GM18520 (cell line): ENCODE measurements around the gene HPCAL1.
A peak's percentile ranks its signal among the peaks of the same experiment; 100 is the strongest.

ENCODE experiments used
- ATAC-seq: cut with Tn5 transposase; IDR thresholded peaks from one replicate; pipeline ENCODE4 v1.9.1; 2021; ENCODE audit not compliant: unreplicated experiment

Gene HPCAL1

GRCh38 chr2:10368491-10369231, 66.0 kb downstream of the HPCAL1 start:
- no peak for ATAC-seq

DNA sequence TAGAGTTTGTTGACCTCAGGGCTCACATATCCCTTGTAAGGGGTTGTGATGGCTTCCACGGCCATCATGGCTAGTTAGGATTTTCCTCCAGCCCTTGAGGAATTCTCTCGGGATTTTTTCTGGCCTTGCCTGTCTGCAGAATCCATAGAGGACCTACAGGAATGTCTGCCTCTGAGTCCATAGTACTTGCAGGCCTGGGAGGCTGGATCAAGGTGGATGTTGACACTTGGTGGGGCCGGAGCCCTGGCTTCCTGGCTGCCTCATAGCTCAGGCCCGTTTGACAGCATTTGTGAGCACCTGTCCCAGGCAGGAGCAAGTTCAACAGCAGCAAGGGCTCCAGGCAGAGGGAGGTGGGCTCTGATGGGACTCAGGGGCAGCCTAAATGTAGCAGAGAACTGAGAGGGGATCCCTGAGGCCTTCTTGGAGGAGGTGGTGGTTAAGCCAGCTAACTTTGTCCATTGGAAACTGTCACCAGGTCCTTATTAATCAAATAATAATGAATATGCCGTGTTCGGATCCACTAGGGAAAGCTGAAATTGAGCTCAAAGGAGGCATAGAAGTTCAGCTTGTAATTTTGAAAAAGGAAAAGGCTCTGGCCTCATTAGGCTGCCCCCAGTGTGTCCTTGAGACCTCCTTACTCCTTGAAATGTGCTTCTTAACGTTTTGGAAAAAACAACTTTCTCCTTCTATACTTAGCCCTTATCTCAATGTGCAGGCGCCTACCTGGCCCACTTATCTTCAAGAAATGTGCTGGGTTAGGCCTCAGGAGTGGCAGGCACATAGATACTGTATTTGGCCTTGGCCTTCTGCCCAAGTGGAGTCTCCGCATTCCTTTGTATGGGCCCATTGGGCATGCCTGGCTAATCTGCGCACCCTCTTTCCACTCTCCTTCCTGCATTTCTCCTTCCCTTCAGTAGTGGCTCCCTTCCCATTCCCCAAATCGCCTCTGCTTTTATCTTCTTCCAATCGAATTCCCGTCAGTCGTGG, 66.9 kb downstream of the HPCAL1 start:
- no peak for ATAC-seq

DNA sequence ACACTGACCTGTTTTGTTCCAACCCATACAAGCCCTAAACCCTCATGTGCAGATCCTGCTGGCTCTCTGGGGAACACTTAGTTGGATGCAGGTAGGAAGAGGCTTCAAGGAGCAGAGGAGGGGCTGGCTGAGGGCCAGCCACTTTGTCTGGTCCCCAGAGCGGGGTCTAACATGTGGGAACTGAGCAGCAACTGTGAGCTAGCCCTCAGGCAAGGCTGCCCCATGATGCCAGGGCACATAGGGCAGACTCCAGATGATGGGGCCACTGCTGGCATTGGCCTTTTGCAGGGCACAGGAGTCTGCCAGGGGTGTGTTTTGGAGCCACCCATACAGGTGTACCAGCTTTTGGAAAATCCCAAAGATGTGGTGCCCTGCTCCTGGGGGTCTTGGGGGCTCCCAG, 67.7 kb downstream of the HPCAL1 start:
- ATAC-seq = no peak

DNA sequence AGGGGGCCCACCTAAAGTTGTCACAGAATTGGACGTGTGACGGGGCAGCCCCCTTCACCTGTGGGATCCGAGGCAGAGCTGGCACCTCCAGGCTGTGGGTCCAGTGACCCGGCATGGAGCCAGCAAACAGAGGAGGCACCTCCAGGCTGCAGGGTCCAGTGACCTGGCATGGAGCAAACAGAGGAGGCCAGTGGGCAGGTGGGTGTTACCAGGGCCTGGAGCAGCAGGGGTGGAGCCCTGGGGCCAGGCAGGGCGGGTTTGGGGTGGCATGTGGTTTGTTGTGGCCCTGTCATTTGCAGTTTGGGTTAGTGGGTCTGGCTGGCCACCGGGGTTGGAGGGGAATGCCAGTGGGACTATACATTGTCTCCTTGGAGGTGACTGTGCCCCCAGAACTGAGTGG, 68.2 kb downstream of the HPCAL1 start:
- ATAC-seq = no peak

DNA sequence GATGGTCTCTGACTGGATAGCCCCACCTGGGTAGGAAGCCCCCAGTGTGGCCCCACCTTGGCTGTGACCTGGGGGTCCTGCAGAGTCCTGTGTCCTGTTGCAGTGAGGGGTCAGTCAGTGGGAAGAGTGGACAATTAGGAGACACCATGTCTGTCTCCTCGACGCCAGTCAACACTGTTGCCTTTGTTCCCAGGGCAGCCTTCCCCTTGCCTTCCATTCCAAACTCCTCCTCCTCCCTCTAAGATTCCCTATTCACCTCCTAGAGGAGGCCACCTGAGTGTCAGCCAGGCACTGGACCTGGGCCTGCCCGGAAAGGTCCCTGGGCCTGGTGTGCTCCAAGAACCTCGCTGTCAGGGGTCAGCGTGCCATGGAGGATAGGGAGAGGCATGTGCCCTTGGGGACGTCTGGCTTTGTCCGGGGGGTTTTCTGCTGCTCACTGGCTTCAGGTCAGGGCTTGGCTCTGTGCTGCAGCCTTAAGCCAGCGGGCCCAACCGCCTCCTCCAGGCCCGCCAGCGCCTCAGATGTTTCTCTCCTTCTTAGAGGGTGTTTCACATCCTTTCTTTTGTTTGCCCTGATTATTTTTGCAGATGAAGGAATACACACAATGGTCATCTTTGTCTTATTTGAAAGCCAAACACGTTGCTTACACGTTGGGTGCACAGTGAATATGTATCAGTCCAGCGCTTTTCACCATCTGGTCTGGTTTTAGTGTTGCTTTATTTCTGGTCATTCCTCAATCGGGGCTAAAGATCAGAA, 68.9 kb downstream of the HPCAL1 start:
- ATAC-seq = no peak

DNA sequence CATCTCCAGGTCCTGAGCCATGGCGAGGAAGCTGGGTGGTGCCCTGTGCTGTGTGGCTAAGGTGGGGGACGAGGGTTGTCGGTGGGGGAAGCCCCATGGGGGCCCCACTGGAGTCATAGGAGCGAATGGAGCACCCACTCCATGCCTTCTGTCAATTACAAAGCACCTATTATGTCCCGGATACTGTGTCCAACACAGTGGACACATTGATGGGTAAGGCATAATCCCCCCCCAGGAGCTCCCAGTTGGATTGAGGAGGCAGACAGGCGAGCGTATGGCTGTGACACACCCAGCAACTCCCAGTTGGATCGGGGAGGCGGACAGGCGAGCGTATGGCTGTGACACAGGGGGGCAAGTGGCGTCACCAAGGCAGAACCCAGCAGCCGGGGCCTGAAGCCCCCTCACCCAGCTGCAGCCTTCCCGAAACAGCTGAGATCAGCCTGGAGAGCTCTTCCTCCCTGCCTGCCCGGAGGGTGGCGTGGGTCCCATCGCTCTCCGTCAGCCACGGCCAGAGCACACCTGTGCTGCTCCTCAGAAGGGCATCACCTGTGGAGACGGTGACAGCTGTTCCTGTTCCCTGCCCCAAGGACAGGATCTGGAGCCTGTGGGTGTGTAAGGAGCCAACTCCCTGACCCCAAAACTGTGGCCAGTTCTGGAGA, 69.6 kb downstream of the HPCAL1 start:
- ATAC-seq = no peak

- no peak for ATAC-seq
Measured at GRCh38 chr2:10372862-10373240, 70.1 kb downstream of the HPCAL1 start.

DNA sequence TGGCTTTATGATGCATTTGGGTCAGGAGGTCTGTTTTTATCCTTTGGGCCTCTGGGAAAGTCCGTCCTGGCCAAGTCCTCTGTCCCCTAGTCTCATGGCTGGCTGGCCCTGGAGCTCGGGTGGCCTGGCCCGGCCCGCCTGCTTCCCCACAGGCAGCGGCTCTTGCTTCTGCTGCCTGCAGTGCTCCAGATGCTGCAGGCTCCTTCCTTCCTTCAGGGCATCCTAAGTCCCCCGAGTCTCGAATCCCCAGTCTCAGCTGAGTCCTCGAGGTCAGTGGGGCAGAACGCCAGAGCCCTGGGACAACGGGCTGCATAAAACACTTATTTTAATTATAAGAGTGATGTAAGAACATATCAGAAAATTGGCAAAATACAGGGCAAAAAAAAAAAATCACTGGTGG, 71.2 kb downstream of the HPCAL1 start:
- no peak for ATAC-seq

DNA sequence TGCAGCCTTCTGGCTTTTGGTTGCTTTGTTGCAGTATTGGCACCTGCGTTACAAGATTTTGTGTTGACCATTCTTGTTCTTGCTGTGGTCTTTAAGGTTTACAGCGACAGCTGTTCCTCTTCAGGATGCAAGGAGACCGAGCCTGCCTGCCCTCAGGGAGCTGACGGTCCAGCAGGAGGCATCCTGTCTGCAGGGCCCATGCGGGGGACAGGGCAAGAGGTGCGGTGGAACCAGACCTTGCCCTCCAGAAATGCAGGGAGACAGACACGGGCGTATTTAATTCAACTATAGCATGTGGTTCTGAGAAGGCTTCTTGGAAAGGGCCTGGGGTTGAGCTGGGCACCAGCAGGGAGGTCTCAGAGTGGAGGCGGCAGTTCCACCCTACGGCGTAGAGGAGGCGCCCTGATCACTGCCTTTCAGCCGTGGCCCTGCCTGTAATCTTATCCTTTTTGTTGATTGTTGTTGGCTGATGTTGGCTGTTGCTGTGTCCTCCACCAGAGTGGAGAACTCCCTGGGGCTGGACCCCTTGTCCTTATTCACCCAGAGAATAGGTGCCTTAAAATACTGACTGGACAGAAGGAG, 71.7 kb downstream of the HPCAL1 start:
- ATAC-seq = no peak

GRCh38 chr2:10375570-10376281, 73.0 kb downstream of the HPCAL1 start:
- ATAC-seq = no peak

DNA sequence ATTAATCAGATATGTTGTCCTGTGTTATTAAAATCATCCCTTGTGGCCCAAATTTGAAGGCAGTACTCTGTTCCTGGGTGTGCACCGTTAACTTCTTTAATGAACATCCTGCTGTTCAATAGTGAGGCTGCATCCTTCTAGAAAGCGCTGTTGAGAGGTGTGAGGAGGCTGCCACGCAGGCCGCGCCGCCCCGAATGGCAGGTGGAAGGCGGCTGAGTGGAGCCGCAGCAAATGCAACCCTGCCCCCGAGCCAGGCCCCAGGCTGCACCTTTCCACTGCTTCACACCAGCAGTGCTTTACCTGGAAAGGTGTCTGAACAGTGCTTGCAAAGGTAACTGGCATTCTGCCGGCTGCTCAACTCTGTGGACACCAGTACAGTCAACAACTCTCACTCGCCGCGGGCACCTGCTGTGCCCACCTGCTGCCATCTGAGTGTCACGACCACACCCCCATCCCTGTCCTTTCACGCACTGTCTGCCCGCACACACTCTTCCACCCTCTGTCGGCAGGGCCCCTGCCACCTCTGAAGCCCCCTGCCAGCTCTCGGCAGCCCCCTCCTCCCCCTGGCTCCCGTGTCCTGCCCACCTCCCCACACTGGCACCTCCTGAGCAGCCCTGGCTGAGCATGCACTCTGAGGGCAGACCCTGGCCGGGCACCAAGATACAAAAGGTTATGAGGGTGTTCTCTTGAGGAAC, 74.5 kb downstream of the HPCAL1 start:
- ATAC-seq = no peak

GRCh38 chr2:10377747-10378085, 75.0 kb downstream of the HPCAL1 start:
- no peak for ATAC-seq

DNA sequence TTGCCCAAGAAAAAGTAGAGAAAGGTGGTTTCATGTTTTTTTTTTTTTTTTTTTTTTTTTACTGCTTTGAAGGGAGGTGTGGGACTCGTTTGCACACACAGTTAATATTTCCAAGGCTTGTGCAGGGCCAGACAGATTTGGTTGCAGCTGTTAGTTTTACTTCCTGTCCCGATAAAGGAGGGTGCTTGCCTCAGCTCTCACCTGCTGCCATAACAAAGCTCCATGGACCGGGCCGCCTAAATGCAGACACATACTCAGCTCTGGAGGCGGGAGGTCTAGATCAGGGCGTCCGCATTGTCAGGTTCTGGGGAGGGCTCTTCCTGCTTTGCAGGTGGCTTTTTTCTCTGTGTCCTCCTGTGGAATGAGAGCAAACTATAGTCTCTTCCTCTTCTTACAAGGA, 75.5 kb downstream of the HPCAL1 start:
- ATAC-seq = peak; percentile 54

- ATAC-seq = no peak
Measured at GRCh38 chr2:10380048-10380926, 77.6 kb downstream of the HPCAL1 start.

GRCh38 chr2:10381997-10382353, 79.3 kb downstream of the HPCAL1 start:
- no peak for ATAC-seq

DNA sequence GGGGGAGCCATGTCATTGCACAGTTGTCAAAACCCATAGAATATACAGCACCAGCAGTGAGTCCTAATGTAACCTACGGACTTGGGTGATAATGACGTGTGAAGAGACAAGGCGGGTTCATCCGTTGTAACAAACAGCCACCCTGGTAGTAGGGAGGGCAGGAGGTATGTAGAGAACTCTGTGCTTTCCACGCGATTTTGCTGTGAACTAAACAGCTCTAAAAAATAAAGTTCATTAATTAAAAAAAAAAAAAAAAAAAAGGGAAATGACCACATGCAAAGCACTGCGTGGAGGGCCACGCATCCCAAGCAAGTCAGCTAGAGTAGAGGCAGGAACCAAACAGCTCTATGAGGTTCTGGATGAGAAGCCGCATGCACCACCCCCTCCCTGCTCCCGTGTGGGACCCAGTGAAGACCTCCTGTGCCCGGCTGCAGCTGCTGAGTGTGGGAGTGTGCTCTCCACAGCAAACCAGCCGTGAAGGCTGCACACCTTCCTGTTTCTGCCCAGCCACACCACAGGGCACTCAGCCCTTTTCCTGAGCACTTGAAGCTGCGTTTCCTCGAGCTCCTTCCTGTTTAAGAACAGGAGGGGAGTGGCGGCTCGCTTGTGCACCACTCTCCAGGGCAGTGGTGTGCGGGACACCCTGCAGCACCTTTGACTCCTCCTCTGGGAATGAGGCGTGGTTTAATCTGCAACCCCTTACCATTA, 79.8 kb downstream of the HPCAL1 start:
- no peak for ATAC-seq

DNA sequence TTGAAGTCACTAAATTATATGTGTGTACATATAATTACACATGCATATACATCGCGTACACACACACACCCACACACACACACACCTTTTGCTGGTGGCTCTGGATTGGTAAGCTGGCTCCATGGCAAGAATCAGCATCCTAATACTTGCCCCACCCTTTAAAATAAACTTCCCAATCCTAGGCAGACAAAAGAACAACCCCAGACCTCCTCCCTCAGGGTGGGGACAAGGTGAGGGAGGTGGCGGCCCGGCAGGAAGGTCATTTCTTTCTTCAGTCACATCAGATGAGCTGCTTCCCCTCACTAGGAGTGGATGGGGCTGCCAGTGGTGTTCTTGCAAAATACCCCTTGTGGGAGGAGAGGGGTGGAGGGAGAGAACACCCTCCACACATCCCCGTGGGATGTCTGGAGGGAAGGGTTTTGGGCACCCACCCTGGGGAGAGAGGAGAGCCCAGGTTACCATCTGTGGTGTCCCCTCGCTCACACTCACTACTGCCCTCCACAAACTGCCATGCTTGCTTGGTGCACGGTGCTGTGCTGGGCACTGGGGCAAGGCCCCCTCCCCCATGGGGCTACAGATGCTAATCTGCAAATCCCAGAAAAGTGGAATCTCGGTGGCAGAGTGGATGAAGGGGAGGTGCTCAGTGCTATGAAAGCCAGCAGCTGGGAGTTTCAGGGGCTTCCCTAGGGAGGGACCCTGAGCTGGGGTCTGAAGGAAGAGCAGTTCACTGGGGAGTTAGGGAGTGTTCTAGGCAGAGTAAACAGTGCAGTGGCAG, 81.4 kb downstream of the HPCAL1 start:
- no peak for ATAC-seq
